HG03175 (cell line): ENCODE results near the gene ERICH2.

Experiments
- ATAC-seq: cut with Tn5 transposase; IDR thresholded peaks from one replicate; pipeline ENCODE4 v1.9.1; 2021; ENCODE audit warnings: mild to moderate bottlenecking, moderate library complexity; ENCODE audit not compliant: unreplicated experiment

The ERICH2 gene

DNA sequence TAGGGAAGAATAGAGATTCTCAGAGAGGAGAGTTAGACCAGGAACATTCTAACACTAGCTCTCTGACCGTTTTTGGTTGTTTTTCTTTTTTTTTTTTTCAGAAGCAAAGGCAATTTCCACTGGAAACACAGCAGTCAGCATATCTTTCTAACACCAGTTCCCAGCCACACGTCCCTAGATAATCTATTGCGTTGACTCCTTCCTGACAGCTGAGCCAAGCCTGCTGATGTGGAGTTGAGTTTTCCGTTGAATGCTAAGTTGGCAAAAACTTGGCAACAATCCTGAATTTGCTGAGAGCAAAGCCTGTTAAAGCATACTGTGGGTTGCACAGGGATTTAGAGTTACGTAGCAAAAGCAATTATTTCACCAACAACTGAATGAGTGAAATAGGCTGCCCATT, 65.8 kb downstream of the ERICH2 start:
- ATAC-seq = no peak

DNA sequence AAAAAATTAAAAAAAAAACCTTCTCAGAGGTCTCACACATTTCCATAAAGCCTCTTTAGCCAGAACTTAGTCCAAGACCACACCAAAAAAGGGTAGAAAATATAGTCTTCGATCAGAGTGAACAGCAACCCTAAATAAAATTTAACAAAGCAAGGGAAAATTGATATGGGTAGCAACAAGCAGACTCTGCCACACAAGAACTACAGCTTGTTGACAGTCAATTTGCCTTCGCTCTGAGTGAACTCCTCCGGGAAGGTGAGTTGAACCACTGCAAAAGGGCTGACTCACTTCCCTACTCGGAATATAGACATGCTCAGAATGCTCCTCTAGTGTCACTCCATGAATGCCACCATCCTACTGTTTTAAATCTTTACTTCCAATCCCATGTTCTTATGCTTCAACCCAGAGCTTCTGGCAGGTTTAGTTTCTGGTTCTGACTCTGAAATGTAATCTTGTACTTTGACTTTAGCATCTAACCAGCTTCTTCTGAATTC, 70.6 kb downstream of the ERICH2 start:
- no peak for ATAC-seq

DNA sequence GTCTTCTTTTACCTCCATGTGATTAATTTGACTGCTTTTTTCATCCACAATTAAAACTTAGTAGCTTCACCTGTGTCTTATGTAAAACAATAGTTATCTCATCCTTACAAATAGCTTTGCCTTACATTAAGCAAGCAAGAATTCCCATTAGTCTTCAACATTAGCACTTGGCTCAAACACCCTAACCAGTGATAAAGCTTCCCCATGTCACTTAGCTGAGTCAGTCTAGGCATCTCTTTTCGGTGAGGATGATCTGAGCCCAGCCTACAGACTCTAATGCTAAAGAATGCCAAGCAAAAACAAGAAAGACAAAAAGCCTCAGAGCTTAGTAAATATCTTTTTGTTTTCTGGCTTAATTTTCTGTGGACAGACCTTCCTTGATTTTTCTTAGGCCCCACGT, 72.6 kb downstream of the ERICH2 start:
- ATAC-seq = no peak

DNA sequence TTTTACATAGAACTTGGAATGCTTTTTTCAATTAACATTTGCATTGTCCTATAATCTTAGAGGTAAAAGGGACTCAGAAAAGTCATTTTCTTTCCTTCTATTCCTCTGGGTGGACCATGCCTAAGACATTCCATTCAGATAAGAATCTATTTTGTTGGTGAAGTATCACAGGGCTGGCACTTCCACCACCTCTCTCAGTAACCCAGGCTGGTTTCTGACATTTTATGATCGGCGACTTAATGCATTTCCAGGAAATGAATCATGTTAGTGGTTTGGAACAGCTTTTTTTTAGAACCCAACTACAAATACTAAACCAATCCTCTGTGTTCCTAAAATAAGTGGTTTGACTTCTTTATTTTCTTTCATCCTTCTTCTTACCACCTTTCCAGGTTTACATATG, 73.5 kb downstream of the ERICH2 start:
- no peak for ATAC-seq

DNA sequence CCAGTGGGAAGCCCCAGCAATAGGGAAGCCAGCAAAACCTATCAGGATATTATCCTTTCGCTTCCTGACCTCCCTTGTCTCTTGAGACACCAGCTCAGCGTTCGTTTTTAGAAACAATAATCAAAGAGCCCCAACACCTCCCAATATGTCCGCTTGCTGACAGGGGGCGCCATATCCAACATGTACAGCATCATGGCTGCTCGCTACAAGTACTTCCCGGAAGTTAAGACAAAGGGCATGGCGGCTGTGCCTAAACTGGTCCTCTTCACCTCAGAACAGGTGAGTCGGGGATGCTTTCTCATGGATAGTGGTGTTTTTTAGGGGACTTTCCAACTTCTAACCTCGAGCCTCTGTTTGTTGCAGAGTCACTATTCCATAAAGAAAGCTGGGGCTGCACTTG, 75.2 kb downstream of the ERICH2 start:
- no peak for ATAC-seq

DNA sequence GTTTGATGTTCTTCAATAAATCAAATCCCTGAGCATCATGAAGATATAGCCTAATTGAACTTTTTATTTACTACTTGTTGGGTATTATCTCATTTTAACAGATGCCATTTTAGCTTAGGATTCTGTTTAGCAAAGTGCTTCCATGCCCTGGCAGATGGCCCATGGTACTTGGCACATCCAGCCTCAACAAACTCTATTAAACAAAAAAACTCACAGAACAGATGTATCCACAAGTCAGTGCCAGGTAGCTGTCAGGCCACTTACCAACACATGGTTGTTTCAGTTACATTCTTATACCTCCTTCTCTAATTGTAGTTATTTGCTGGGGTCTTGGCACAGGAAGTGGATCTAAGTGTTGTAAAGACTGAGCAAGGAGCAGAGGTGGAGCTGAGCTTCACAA, 76.1 kb downstream of the ERICH2 start:
- no peak for ATAC-seq

DNA sequence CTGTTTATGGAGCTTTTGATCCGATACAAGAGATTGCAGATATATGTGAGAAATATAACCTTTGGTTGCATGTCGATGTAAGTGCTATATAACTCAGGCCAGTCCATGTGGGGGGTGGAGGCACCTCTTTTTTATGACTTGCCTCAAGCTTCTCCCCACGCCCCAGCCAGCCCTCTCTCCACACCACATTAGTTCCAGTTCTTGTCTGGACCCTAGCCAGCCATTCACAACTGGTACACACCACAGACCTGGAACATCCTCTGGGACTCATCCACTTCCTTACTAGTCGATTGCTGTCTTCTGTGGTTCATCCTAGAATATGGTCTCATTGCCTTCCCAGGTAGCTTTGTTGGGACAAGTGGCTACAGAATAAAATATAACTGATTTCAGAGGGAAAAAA, 77.5 kb downstream of the ERICH2 start:
- no peak for ATAC-seq
